ENCODE results near the gene RNF217.

DNA sequence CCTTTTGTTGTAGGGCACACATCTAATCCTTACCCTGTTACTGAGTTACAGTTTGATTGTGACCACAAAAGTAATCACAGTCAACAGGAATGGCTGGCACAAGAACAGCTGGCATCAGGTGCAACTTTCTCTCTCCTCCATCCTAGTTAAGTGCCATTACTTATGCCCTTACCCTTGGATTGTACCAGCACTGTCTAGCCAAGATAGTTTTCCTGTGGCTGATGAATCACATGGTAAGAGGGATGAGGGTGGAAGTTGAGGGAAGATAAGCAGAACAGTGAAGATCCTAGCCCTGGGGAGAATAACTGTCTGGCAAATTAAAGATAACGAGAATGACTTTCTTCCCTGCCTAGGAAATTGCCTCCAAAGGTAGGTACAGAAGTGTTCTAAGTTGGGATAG, 42.0 kb downstream of the RNF217 start:
- TF ChIP-seq POLR2AphosphoS5 (IDR thresholded peaks at IDR 0.05; ENCODE audit: borderline replicate concordance, low read depth, low read length) = no peak
- TF ChIP-seq EZH2 (IDR thresholded peaks at IDR 0.05) = no peak

Measured in SK-N-MC (cell line).